ENCODE measurements around the gene FOXE3.

FOXE3 gene

GRCh38 chr1:47432071-47433036 lies 16.3 kb downstream of the FOXE3 start:
- Histone ChIP-seq H3K4me2 (ENCODE audit: low read depth, low read length) (no peak overlapping the region), H3K36me3 (replicated peaks; ENCODE audit: insufficient read depth, low read length) (no peaks in the 10 kb centered on the region), H3K27me3 (replicated peaks; ENCODE audit: insufficient read depth, low read length) (no peaks in the 10 kb centered on the region), H3K9me3 (replicated peaks; ENCODE audit: insufficient read depth, low read length) (no peaks in the 10 kb centered on the region), H3K9me2 (replicated peaks; ENCODE audit: insufficient read depth, low read length) (no peaks in the 10 kb centered on the region), H3K79me2 (ENCODE audit: low read length) (peaks cover 33% of the 10 kb centered on the region), H3K9ac (ENCODE audit: low read length) (no peak overlapping the region), H3K4me1 (ENCODE audit: low read length) (peaks cover 6% of the 10 kb centered on the region; the same call in 1 of the 2 replicates), H3K27ac (ENCODE audit: low read length) (no peak overlapping the region), H3F3A (ENCODE audit: insufficient read depth, low read length) (no peaks in the 10 kb centered on the region), H3K4me3 (ENCODE audit: low read length) (no peak overlapping the region), H2AFZ (ENCODE audit: low read length) (no peak overlapping the region), H4K20me1 (ENCODE audit: insufficient read depth, low read length) (no peaks in the 10 kb centered on the region; the same call in 1 of the 2 replicates)
- no peak for DNase-seq
- no peak for TF ChIP-seq EZH2 (optimal IDR thresholded peaks at IDR 0.05; ENCODE audit: low read depth, low read length)
- no peak for TF ChIP-seq EZH2phosphoT487 (IDR thresholded peaks at IDR 0.05; ENCODE audit: low read length)
- peak; percentile 26; the same call in 1 of the 2 replicates for TF ChIP-seq CTCF (IDR thresholded peaks at IDR 0.05; ENCODE audit: low read length)

GRCh38 chr1:47433037-47433421 lies 16.9 kb downstream of the FOXE3 start:
- no peak overlapping the region for H3K4me3 ChIP-seq (ENCODE audit: low read length)
- no peaks in the 10 kb centered on the region for H3K9me2 ChIP-seq (replicated peaks; ENCODE audit: insufficient read depth, low read length)
- H3K27me3 ChIP-seq (replicated peaks; ENCODE audit: insufficient read depth, low read length): no peaks in the 10 kb centered on the region
- H3K9me3 ChIP-seq (replicated peaks; ENCODE audit: insufficient read depth, low read length): no peaks in the 10 kb centered on the region
- H3K79me2 ChIP-seq (ENCODE audit: low read length): peaks cover 33% of the 10 kb centered on the region
- TF ChIP-seq CTCF (IDR thresholded peaks at IDR 0.05; ENCODE audit: low read length) (no peak), EZH2 (optimal IDR thresholded peaks at IDR 0.05; ENCODE audit: low read depth, low read length) (no peak), EZH2phosphoT487 (IDR thresholded peaks at IDR 0.05; ENCODE audit: low read length) (no peak)
- H3K36me3 ChIP-seq (replicated peaks; ENCODE audit: insufficient read depth, low read length): no peaks in the 10 kb centered on the region
- DNase-seq: no peak
- no peak overlapping the region for H3K4me2 ChIP-seq (ENCODE audit: low read depth, low read length)
- H3F3A ChIP-seq (ENCODE audit: insufficient read depth, low read length): no peaks in the 10 kb centered on the region
- H3K4me1 ChIP-seq (ENCODE audit: low read length): peaks cover 6% of the 10 kb centered on the region; the same call in 1 of the 2 replicates
- no peak overlapping the region for H3K27ac ChIP-seq (ENCODE audit: low read length)
- H4K20me1 ChIP-seq (ENCODE audit: insufficient read depth, low read length): no peaks in the 10 kb centered on the region; the same call in 1 of the 2 replicates
- H3K9ac ChIP-seq (ENCODE audit: low read length): no peak overlapping the region
- H2AFZ ChIP-seq (ENCODE audit: low read length): no peak overlapping the region

GRCh38 chr1:47433477-47434050 lies 17.5 kb downstream of the FOXE3 start:
- no peaks in the 10 kb centered on the region for H3K36me3 ChIP-seq (replicated peaks; ENCODE audit: insufficient read depth, low read length)
- H3K27ac ChIP-seq (ENCODE audit: low read length): no peak overlapping the region
- no peaks in the 10 kb centered on the region for H3K27me3 ChIP-seq (replicated peaks; ENCODE audit: insufficient read depth, low read length)
- no peaks in the 10 kb centered on the region; the same call in 1 of the 2 replicates for H4K20me1 ChIP-seq (ENCODE audit: insufficient read depth, low read length)
- no peak for DNase-seq
- no peak overlapping the region for H2AFZ ChIP-seq (ENCODE audit: low read length)
- H3F3A ChIP-seq (ENCODE audit: insufficient read depth, low read length): no peaks in the 10 kb centered on the region
- no peak overlapping the region for H3K4me2 ChIP-seq (ENCODE audit: low read depth, low read length)
- H3K79me2 ChIP-seq (ENCODE audit: low read length): peaks cover 33% of the 10 kb centered on the region
- H3K9me3 ChIP-seq (replicated peaks; ENCODE audit: insufficient read depth, low read length): no peaks in the 10 kb centered on the region
- H3K9ac ChIP-seq (ENCODE audit: low read length): no peak overlapping the region
- H3K4me3 ChIP-seq (ENCODE audit: low read length): no peak overlapping the region
- H3K4me1 ChIP-seq (ENCODE audit: low read length): peaks cover 6% of the 10 kb centered on the region; the same call in 1 of the 2 replicates
- H3K9me2 ChIP-seq (replicated peaks; ENCODE audit: insufficient read depth, low read length): no peaks in the 10 kb centered on the region
- TF ChIP-seq CTCF (IDR thresholded peaks at IDR 0.05; ENCODE audit: low read length): no peak
- no peak for TF ChIP-seq EZH2 (optimal IDR thresholded peaks at IDR 0.05; ENCODE audit: low read depth, low read length)
- no peak for TF ChIP-seq EZH2phosphoT487 (IDR thresholded peaks at IDR 0.05; ENCODE audit: low read length)
